ENCODE data around the gene S100A1.

Gene S100A1

DNA sequence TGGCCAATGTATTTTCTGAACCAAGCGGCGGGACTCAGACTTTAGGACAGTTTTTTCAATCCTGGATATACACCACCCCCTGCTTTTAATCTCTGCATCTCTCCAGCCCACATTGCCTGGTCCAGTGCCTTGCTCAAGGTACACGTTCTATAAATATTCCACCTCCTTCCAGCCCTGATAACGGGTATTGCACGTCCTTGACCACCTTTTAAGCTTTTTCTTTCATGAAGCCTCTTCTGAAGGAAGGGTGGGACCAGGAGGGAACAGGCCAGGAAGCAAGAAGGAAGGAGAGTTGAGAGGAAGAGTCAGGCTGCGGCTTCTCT, 18.7 kb upstream of the S100A1 start:
- DNase-seq, result peak in 1 of 10 donors; percentile 14
- intact Hi-C loops (cut with DNase I), result no loop called here

DNA sequence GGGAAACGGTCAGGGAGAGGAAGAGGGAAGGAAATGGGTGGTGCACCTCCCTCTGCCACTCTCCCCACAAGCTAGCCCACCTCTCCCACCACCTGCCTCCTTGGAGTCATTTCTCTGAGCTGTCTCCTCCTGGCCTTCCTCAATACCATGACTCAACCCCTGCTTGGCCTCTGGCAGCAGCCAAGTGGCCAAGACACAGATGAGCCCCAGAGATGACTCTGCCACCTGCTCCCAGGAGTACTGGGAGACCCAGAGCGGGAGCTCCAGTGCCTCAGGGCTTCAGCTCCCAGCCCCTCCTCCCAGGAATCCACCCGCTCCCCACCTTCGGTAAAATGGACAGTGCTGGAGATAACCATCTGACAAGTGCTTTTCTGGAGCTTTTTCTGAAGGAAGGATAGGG, 17.9 kb upstream of the S100A1 start:
- intact Hi-C loops (cut with DNase I), result no loop called here
- peak in 2 of 10 donors; percentile 9 to 43 for DNase-seq

- intact Hi-C loops (cut with DNase I), result no loop called here
- DNase-seq, result peak in 2 of 10 donors; percentile 18 to 23
Measured at GRCh38 chr1:153610811-153611301, 17.4 kb upstream of the S100A1 start.

GRCh38 chr1:153611356-153611755, 16.9 kb upstream of the S100A1 start:
- DNase-seq, result no peak
- intact Hi-C loops (cut with DNase I), result no loop called here

DNA sequence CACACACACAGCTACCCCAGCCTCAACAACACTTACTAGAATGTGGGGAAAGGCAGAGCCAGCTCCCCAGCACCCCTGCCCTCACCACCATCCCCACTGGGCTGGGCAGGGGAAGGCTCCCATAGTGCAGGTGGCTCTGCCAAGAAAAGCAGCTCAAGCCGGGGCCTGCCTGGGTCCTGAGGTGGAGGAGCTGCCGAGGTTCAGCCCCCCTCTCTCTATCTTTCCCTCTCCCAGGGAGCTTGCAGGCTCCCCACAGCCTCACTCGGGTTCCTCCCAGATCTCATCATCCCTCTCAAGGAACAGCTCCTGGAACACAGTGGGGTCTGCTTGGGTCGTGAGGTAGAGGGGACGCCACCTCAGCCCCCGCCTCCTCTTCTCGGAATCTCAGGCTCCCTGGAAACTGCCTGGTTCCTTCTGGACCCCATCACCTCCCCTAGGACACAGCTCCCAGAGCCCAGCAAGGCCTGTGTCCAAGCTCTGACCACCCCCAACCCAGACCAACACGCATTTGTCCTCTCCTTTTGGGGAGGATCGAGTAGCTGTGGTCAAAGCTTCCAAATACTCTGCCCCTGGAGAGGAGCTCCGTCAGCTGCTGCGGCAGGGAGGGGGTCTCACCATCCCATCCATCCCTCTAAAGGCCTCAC, 16.0 kb upstream of the S100A1 start:
- intact Hi-C loops (cut with DNase I), result no loop called here

DNA sequence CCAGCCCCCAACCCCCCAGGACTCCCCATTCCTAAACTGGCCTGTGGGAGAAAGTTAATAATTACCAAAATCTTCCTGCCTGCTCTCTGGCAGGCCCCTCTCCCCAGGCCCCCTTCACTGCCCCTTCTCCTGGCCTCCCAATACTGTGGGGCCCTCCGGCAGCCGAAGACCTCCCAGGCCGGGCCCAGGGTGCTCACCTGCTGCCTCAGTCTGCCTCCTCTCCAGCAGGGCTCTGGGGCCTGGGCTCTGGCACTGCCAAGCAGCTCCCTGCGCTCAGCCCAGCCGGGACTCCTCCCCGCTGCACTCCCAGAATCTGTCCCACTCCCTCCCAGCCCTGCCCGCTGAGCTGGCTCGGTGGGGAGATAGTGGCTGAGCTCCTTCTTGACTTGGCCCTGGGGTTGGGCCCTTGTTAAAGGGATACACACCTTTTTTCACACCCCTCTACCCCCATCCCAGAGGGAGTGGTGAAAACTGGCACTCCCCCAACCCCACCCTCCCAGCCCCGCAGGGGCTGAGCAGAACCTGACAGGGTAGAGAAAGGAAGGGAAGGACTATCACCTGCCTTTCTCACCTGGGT, 15.4 kb upstream of the S100A1 start, which contains the start of gene S100A16:
Gene S100A16 (minus strand): TSS at position 383 of the 577 bp plus-strand sequence. CDS start 4,986 bp downstream, outside the sequence.
- intact Hi-C loops (cut with DNase I), result no loop called here
- peak in 5 of 10 donors; percentile 33 to 83 (median 45) for DNase-seq

More for the DNA sequence above, 16.0 kb upstream of the S100A1 start:
- DNase-seq, result peak in 2 of 10 donors; percentile 18 to 60

GRCh38 chr1:153613406-153613805, 14.8 kb upstream of the S100A1 start:
- intact Hi-C loops (cut with DNase I), result no loop called here
- peak in 2 of 10 donors; percentile 27 to 57 for DNase-seq

- DNase-seq, result peak in 2 of 10 donors; percentile 37 to 75
- intact Hi-C loops (cut with DNase I), result no loop called here
Measured at GRCh38 chr1:153614189-153614900, 13.9 kb upstream of the S100A1 start.

GRCh38 chr1:153614906-153615305, 13.3 kb upstream of the S100A1 start:
- intact Hi-C loops (cut with DNase I), result no loop called here
- peak in 1 of 10 donors; percentile 72 for DNase-seq

DNA sequence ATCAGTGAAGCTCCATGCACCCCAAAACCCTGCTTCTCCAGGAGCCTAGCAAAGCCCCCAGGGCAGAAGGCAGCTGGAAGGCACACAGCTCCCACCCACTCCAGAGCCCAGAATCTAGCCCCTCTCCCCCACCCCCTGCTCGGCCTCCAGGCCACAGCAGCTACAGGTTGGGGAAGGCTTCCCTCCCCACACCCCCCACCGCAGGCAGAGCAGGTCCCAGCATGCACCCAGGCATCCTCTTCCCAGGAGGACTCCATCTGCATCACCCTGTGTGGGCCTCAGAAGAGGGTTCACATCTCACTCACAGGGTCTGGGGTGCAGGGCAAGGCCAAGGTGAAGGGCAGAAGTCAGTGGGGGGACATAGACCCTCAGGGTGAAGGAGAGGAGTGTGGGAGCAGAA, 12.8 kb upstream of the S100A1 start:
- intact Hi-C loops (cut with DNase I), result no loop called here
- peak in 1 of 10 donors; percentile 60 for DNase-seq

GRCh38 chr1:153616144-153616916, 11.9 kb upstream of the S100A1 start, which contains the start of gene S100A14:
Gene S100A14 (minus strand): TSS chr1:153616325. CDS start chr1:153615858, 467 bp downstream.
- DNase-seq, result peak in 2 of 10 donors; percentile 27 to 48
- intact Hi-C loops (cut with DNase I), result no loop called here

GRCh38 chr1:153616917-153617311, 11.3 kb upstream of the S100A1 start:
- intact Hi-C loops (cut with DNase I), result no loop called here

DNA sequence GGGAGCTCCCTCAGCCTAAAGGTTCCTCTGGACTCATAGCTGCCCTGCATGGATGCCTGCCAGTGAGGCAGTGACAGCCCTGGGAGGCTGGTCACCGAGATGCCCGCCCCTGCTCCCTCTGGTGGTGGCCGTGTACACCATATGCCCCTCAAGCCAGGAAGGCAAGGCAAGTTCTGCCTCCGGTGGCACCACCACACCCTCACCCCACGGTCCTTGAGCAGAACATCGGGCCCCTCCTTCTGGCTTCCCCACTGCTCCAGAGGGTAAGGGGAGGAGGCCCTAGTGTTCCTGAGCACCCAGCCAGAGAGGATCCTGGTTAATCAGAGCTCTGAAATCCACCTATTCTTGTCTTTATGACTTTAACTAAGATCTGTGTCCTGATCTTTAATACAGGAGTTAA, 10.6 kb upstream of the S100A1 start:
- intact Hi-C loops (cut with DNase I), result no loop called here

More at GRCh38 chr1:153616917-153617311, 11.3 kb upstream of the S100A1 start:
- peak in 1 of 10 donors; percentile 43 for DNase-seq

GRCh38 chr1:153619171-153619570, 9.1 kb upstream of the S100A1 start:
- peak in 1 of 10 donors; percentile 6 for DNase-seq
- intact Hi-C loops (cut with DNase I), result no loop called here

More for the DNA sequence above, 10.6 kb upstream of the S100A1 start:
- peak in 5 of 10 donors; percentile 43 to 94 (median 66) for DNase-seq

GRCh38 chr1:153623101-153623500, 5.1 kb upstream of the S100A1 start:
- intact Hi-C loops (cut with DNase I), result no loop called here
- DNase-seq, result peak in 1 of 10 donors; percentile 40

GRCh38 chr1:153624965-153625611, 3.1 kb upstream of the S100A1 start:
- DNase-seq, result peak in 1 of 10 donors; percentile 44
- intact Hi-C loops (cut with DNase I), result loop anchor here (5.0 kb wide), 1 partner anchor 53 kb away; no protein-coding TSS in a partner anchor

- intact Hi-C loops (cut with DNase I), result loop anchor here (5.0 kb wide), 1 partner anchor 54 kb away; no protein-coding TSS in a partner anchor
Measured at GRCh38 chr1:153626477-153626903, 1.7 kb upstream of the S100A1 start.

GRCh38 chr1:153626904-153627714, 1.1 kb upstream of the S100A1 start, which contains the start of gene S100A13:
Gene S100A13 (minus strand): TSS chr1:153627505. CDS start chr1:153626472, 1,033 bp downstream.
- intact Hi-C loops (cut with DNase I), result loop anchor here (5.0 kb wide), 1 partner anchor 55 kb away; no protein-coding TSS in a partner anchor
- DNase-seq, result peak in 8 of 10 donors; percentile 45 to 92 (median 62)

More at GRCh38 chr1:153626477-153626903, 1.7 kb upstream of the S100A1 start:
- peak in 1 of 10 donors; percentile 52 for DNase-seq

Data from posterior cingulate gyrus (tissue), 11 donors.